ENCODE results near the gene CRB2. TPM values are rescaled to one million over a fixed set of nuclear protein-coding genes. Genes with fewer than 3 reads are reported as not detected.

CRB2 gene
- total RNA-seq, 2 donors from 2014 or later = under 0.01 to 1.3 TPM

GRCh38 chr9:123421186-123421585 lies 65.2 kb downstream of the CRB2 start:
- DNase-seq = no peak
- no peaks in the 10 kb centered on the region for H3K4me1 ChIP-seq
- no peaks in the 10 kb centered on the region for H3K36me3 ChIP-seq (replicated peaks in 1 of 2; ENCODE audit: insufficient read depth in 1 of 2, low read depth in 2 of 2)
- ATAC-seq = no peak
- TF ChIP-seq POLR2A (IDR thresholded peaks at IDR 0.05) (no peak), CTCF (IDR thresholded peaks at IDR 0.05) (no peak)
- H3K27ac ChIP-seq = no peak overlapping the region
- intact Hi-C loops (cut with DNase I) = no loop called here
- 88 to 97% methylated on average over 6 to 13 of the region's 13 CpGs for WGBS, 2 donors
- H3K4me3 ChIP-seq = no peak overlapping the region
- H3K27me3 ChIP-seq = no peaks in the 10 kb centered on the region
- no peaks in the 10 kb centered on the region for H3K9me3 ChIP-seq

- H3K27me3 ChIP-seq = no peaks in the 10 kb centered on the region
- 73 to 77% methylated on average over 8 of the region's 8 CpGs for WGBS, 2 donors
- H3K36me3 ChIP-seq (replicated peaks in 1 of 2; ENCODE audit: insufficient read depth in 1 of 2, low read depth in 2 of 2) = no peaks in the 10 kb centered on the region
- intact Hi-C loops (cut with DNase I) = no loop called here
- ATAC-seq (no peak), DNase-seq (no peak)
- no peak overlapping the region for H3K27ac ChIP-seq
- no peaks in the 10 kb centered on the region for H3K9me3 ChIP-seq
- H3K4me3 ChIP-seq = no peak overlapping the region
- H3K4me1 ChIP-seq = no peaks in the 10 kb centered on the region
- no peak for TF ChIP-seq CTCF (IDR thresholded peaks at IDR 0.05)
- no peak for TF ChIP-seq POLR2A (IDR thresholded peaks at IDR 0.05)
Observed at GRCh38 chr9:123421801-123422455, 65.9 kb downstream of the CRB2 start.

- Histone ChIP-seq H3K36me3 (replicated peaks in 1 of 2; ENCODE audit: insufficient read depth in 1 of 2, low read depth in 2 of 2) (no peaks in the 10 kb centered on the region), H3K27me3 (no peaks in the 10 kb centered on the region), H3K27ac (no peak overlapping the region), H3K4me3 (no peak overlapping the region), H3K4me1 (no peaks in the 10 kb centered on the region), H3K9me3 (no peaks in the 10 kb centered on the region)
- intact Hi-C loops (cut with DNase I) = no loop called here
- TF ChIP-seq CTCF (IDR thresholded peaks at IDR 0.05) (no peak), POLR2A (IDR thresholded peaks at IDR 0.05) (no peak)
- ATAC-seq (no peak), DNase-seq (no peak)
- WGBS, 2 donors = 85 to 89% methylated on average over 21 of the region's 21 CpGs
Observed at GRCh38 chr9:123422635-123423310, 66.8 kb downstream of the CRB2 start.

GRCh38 chr9:123423311-123423640 lies 67.3 kb downstream of the CRB2 start:
- intact Hi-C loops (cut with DNase I) = no loop called here
- Histone ChIP-seq H3K27ac (no peak overlapping the region), H3K27me3 (no peaks in the 10 kb centered on the region), H3K9me3 (no peaks in the 10 kb centered on the region), H3K36me3 (replicated peaks in 1 of 2; ENCODE audit: insufficient read depth in 1 of 2, low read depth in 2 of 2) (no peaks in the 10 kb centered on the region), H3K4me3 (no peak overlapping the region), H3K4me1 (no peaks in the 10 kb centered on the region)
- 81 to 90% methylated on average over 7 to 8 of the region's 8 CpGs for WGBS, 2 donors
- DNase-seq (no peak), ATAC-seq (no peak)
- TF ChIP-seq CTCF (IDR thresholded peaks at IDR 0.05) (no peak), POLR2A (IDR thresholded peaks at IDR 0.05) (no peak)

GRCh38 chr9:123424131-123424530 lies 68.1 kb downstream of the CRB2 start:
- no peak overlapping the region for H3K27ac ChIP-seq
- 93 to 97% methylated on average over 5 of the region's 5 CpGs for WGBS, 2 donors
- no peaks in the 10 kb centered on the region for H3K36me3 ChIP-seq (replicated peaks in 1 of 2; ENCODE audit: insufficient read depth in 1 of 2, low read depth in 2 of 2)
- DNase-seq (no peak), ATAC-seq (no peak)
- H3K9me3 ChIP-seq = no peaks in the 10 kb centered on the region
- H3K4me3 ChIP-seq = no peak overlapping the region
- no peaks in the 10 kb centered on the region for H3K4me1 ChIP-seq
- no peak for TF ChIP-seq POLR2A (IDR thresholded peaks at IDR 0.05)
- no peak for TF ChIP-seq CTCF (IDR thresholded peaks at IDR 0.05)
- no peaks in the 10 kb centered on the region for H3K27me3 ChIP-seq
- intact Hi-C loops (cut with DNase I) = no loop called here

Data from body of pancreas (tissue), 4 donors.